Caco-2 (cell line): ENCODE measurements around the gene SLC17A4. TPM values are rescaled to one million over a fixed set of nuclear protein-coding genes. Genes with fewer than 3 reads are reported as not detected.

Experiments
- BruUV-seq: library from RNA; stranded (reverse); fragments of 400-500 nt; replicated peaks from 2 replicates; lab custom pipeline; 2021; lab: Mats Ljungman, UMichigan
- CTCF ChIA-PET: fragments of 300-600 bp; sonication (Branson Sonifier 250); formaldehyde crosslinking; loops from one replicate; lab custom pipeline; 2022; ENCODE audit warnings: antibody characterized with exemption; lab: Charles Lee
- POLR2A ChIA-PET: fragments of 300-600 bp; sonication (Branson Sonifier 250); formaldehyde crosslinking; loops from one replicate; lab custom pipeline; 2022; ENCODE audit warnings: antibody characterized with exemption; lab: Charles Lee
- DNase-seq, 2 experiments: peaks; one replicate each; pipeline versions ENCODE4 v3.0.0 to v3.0.0-alpha.2; 2020 to 2022
- H3K27me3 ChIP-seq: replicated peaks from 2 replicates; pipeline ENCODE4 v1.6.0; 2011; ENCODE audit warnings: low read length; ENCODE audit not compliant: control insufficient read depth, insufficient read depth
- H3K36me3 ChIP-seq: 2 replicates; pipeline ENCODE4 v1.5.1; 2011; ENCODE audit warnings: low read length; ENCODE audit not compliant: control insufficient read depth, insufficient read depth
- H3K4me1 ChIP-seq: fragments of 250-450 bp; sonication (Bioruptor Pico); 2 replicates; pipeline ENCODE4 v1.5.1; 2020; ENCODE audit warnings: mild to moderate bottlenecking
- H3K4me3 ChIP-seq: 2 replicates; pipeline ENCODE4 v1.5.1; 2011; ENCODE audit warnings: low read depth, mild to moderate bottlenecking, control low read depth, low read length
- H3K9me3 ChIP-seq: fragments of 250-450 bp; sonication (Bioruptor Pico); 2 replicates; pipeline ENCODE4 v1.5.1; 2020; ENCODE audit warnings: mild to moderate bottlenecking, moderate library complexity
- H3K27ac Mint-ChIP-seq: one replicate; pipeline ENCODE4 v1.8.0; 2022; ENCODE audit warnings: mixed read lengths; ENCODE audit not compliant: unreplicated experiment
- H3K27me3 Mint-ChIP-seq: one replicate; pipeline ENCODE4 v1.8.0; 2022; ENCODE audit warnings: mixed read lengths; ENCODE audit not compliant: insufficient read depth, unreplicated experiment
- H3K36me3 Mint-ChIP-seq: one replicate; pipeline ENCODE4 v1.8.0; 2022; ENCODE audit warnings: mild to moderate bottlenecking, mixed read lengths; ENCODE audit not compliant: insufficient read depth, unreplicated experiment
- H3K4me1 Mint-ChIP-seq: one replicate; pipeline ENCODE4 v1.8.0; 2022; ENCODE audit warnings: low read depth, mixed read lengths; ENCODE audit not compliant: unreplicated experiment
- H3K4me3 Mint-ChIP-seq: one replicate; pipeline ENCODE4 v1.8.0; 2022; ENCODE audit warnings: mild to moderate bottlenecking, moderate library complexity, mixed read lengths; ENCODE audit not compliant: unreplicated experiment
- H3K9me3 Mint-ChIP-seq: one replicate; pipeline ENCODE4 v1.8.0; 2022; ENCODE audit warnings: mixed read lengths; ENCODE audit not compliant: unreplicated experiment
- intact Hi-C: fragments of 100-400 bp; cut with micrococcal nuclease; formaldehyde crosslinking; loops from one replicate; pipeline ENCODE4 v1.10.0; 2022; ENCODE audit not compliant: unreplicated experiment
- total RNA-seq: library from RNA; stranded (reverse); gene quantifications from 2 replicates; pipeline ENCODE4 v1.2.3, GENCODE V29; 2022
- TF ChIP-seq, protein P1 (sequence below), 2 experiments: fragments of 200-600 bp in 1 of 2; IDR thresholded peaks; 1 replicate in 1 of 2; 2 replicates in 1 of 2; pipeline versions ENCODE4 v1.5.1 to v1.8.0; 2011 to 2022; ENCODE audit warnings: antibody characterized with exemption in 1 of 2, control low read depth in 1 of 2, inconsistent platforms in 1 of 2, low read depth in 1 of 2, low read length in 1 of 2, mild to moderate bottlenecking in 1 of 2, moderate library complexity in 1 of 2; ENCODE audit not compliant: insufficient read depth in 1 of 2, severe bottlenecking in 1 of 2, unreplicated experiment in 1 of 2

SLC17A4 gene
- total RNA-seq, 1 experiment from 2014 or later, result 0.36 TPM

DNA sequence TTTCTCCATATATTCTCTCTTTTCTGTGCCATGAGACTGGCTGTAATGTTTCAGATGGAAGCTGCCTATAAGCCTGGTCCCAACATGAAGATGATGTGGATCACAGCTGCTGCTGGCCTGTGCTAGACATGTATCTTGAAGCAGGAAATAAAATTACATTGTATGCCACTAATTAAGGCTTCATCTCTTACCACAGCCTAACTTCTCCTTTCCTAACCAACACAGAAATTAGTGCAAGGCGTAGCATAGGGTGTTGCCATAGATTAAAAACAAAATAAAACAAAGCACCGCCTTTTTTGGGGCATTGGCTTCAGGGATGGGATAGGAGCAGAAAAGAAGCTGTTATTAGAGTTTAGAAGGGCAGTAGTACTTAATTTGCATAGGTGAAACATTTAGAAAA is 4.7 kb upstream of the SLC17A4 start:
- ChIA-PET CTCF (no interaction called here), POLR2A (no interaction called here)
- no peaks in the 10 kb centered on the region for H3K36me3 ChIP-seq
- Mint-ChIP-seq H3K36me3 (no peaks in the 10 kb centered on the region), H3K9me3 (no peaks in the 10 kb centered on the region), H3K4me1 (peaks cover 18% of the 10 kb centered on the region), H3K27ac (no peak overlapping the region), H3K27me3 (no peaks in the 10 kb centered on the region), H3K4me3 (no peak overlapping the region)
- H3K9me3 ChIP-seq, result peaks cover 3% of the 10 kb centered on the region; the same call in 1 of the 2 replicates
- no peak for DNase-seq
- TF ChIP-seq, protein P1, sequence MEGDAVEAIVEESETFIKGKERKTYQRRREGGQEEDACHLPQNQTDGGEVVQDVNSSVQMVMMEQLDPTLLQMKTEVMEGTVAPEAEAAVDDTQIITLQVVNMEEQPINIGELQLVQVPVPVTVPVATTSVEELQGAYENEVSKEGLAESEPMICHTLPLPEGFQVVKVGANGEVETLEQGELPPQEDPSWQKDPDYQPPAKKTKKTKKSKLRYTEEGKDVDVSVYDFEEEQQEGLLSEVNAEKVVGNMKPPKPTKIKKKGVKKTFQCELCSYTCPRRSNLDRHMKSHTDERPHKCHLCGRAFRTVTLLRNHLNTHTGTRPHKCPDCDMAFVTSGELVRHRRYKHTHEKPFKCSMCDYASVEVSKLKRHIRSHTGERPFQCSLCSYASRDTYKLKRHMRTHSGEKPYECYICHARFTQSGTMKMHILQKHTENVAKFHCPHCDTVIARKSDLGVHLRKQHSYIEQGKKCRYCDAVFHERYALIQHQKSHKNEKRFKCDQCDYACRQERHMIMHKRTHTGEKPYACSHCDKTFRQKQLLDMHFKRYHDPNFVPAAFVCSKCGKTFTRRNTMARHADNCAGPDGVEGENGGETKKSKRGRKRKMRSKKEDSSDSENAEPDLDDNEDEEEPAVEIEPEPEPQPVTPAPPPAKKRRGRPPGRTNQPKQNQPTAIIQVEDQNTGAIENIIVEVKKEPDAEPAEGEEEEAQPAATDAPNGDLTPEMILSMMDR (IDR thresholded peaks at IDR 0.05; ENCODE audit: insufficient read depth in 1 of 2, low read depth in 1 of 2, low read length in 1 of 2, severe bottlenecking in 1 of 2, unreplicated experiment in 1 of 2), result no peak
- no peaks in the 10 kb centered on the region for H3K27me3 ChIP-seq
- intact Hi-C loops, result no loop called here
- peaks cover 25% of the 10 kb centered on the region for H3K4me1 ChIP-seq
- no TSS peak for BruUV-seq
- no peak overlapping the region for H3K4me3 ChIP-seq

DNA sequence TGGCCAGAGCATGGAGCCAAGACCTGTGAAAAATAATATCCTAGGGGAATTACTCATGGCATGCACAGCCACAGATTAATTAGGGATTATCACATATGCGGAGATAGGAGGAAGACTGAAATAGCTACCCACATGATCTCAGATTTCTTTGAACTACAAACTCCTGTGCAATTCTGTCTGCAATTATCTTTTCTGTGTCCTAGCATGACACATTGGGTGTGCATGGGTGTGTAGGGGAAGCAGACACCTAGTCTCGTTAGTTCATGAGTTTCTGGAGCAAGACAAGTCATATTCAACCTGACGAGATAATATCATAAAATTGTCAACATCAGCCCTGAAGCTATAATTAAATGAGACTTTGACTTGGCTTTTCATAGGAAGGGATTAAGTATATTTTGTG is 3.6 kb upstream of the SLC17A4 start:
- Mint-ChIP-seq H3K4me1 (peaks cover 27% of the 10 kb centered on the region), H3K27ac (no peak overlapping the region), H3K4me3 (no peak overlapping the region), H3K9me3 (no peaks in the 10 kb centered on the region), H3K27me3 (no peaks in the 10 kb centered on the region), H3K36me3 (no peaks in the 10 kb centered on the region)
- no peak overlapping the region for H3K4me3 ChIP-seq
- POLR2A ChIA-PET, result no interaction called here
- no TSS peak for BruUV-seq
- intact Hi-C loops, result no loop called here
- peaks cover 2% of the 10 kb centered on the region; the same call in 1 of the 2 replicates for H3K9me3 ChIP-seq
- DNase-seq, result no peak
- H3K27me3 ChIP-seq, result no peaks in the 10 kb centered on the region
- CTCF ChIA-PET, result no interaction called here
- H3K4me1 ChIP-seq, result peaks cover 24% of the 10 kb centered on the region
- TF ChIP-seq, protein P1 (IDR thresholded peaks at IDR 0.05; ENCODE audit: insufficient read depth in 1 of 2, low read depth in 1 of 2, low read length in 1 of 2, severe bottlenecking in 1 of 2, unreplicated experiment in 1 of 2), result no peak
- H3K36me3 ChIP-seq, result no peaks in the 10 kb centered on the region

DNA sequence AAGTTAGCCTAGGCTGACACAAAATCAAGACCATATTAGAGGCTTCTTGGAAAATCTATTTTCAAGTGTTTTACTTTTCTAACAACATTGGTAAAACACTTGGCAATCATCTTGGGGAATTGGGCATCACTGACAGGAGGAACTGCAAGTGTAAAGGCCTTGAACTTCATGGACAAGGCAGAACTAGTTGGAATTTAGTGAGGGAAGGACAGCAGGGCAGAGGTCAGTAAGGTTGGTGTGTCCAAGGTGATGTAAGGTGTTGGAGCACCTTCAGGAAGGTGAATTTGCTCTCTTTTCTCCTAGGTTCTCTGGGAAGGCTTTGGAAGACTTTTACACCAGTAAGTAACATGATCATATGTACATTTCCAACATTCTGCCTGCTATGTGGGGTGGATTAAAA is 1.5 kb upstream of the SLC17A4 start:
- Histone ChIP-seq H3K4me1 (peaks cover 21% of the 10 kb centered on the region; the same call in 1 of the 2 replicates), H3K27me3 (no peaks in the 10 kb centered on the region), H3K4me3 (no peak overlapping the region), H3K9me3 (no peaks in the 10 kb centered on the region), H3K36me3 (no peaks in the 10 kb centered on the region)
- H3K4me3 Mint-ChIP-seq, result no peak overlapping the region
- no peaks in the 10 kb centered on the region for H3K27me3 Mint-ChIP-seq
- no TSS peak for BruUV-seq
- H3K36me3 Mint-ChIP-seq, result no peaks in the 10 kb centered on the region
- TF ChIP-seq, protein P1 (IDR thresholded peaks at IDR 0.05; ENCODE audit: insufficient read depth in 1 of 2, low read depth in 1 of 2, low read length in 1 of 2, severe bottlenecking in 1 of 2, unreplicated experiment in 1 of 2), result no peak
- H3K4me1 Mint-ChIP-seq, result peaks cover 28% of the 10 kb centered on the region
- no peak for DNase-seq
- POLR2A ChIA-PET, result no interaction called here
- intact Hi-C loops, result no loop called here
- CTCF ChIA-PET, result no interaction called here
- H3K9me3 Mint-ChIP-seq, result no peaks in the 10 kb centered on the region
- no peak overlapping the region for H3K27ac Mint-ChIP-seq
